Mononuclear cell (primary cell): ENCODE results near the gene ESR2. TPM values are rescaled to one million over a fixed set of nuclear protein-coding genes. Genes with fewer than 3 reads are reported as not detected.
"Not testable (repeated sequence)": the region's sequence is repeated elsewhere in the genome, so short reads cannot be mapped to it uniquely, and the experiment has no call there.

Source experiments
- H3K27me3 ChIP-seq: 2 replicates; pipeline ENCODE4 v1.6.0; 2011; ENCODE audit warnings: low read length, control low read depth; ENCODE audit not compliant: insufficient read depth
- H3K4me1 ChIP-seq: 2 replicates; pipeline ENCODE4 v1.5.1; 2011; ENCODE audit warnings: mild to moderate bottlenecking, low read length, control low read depth; ENCODE audit not compliant: insufficient read depth
- H3K4me3 ChIP-seq: 2 replicates; pipeline ENCODE4 v1.5.1; 2011; ENCODE audit warnings: mild to moderate bottlenecking, low read length, moderate library complexity
- H3K9me3 ChIP-seq: 2 replicates; pipeline ENCODE4 v1.5.1; 2011; ENCODE audit warnings: low read depth, mild to moderate bottlenecking, control low read depth, low read length
- total RNA-seq: library from RNA; depleted of rRNA; stranded (reverse); fragments of >200 nt; gene quantifications from one replicate; pipeline ENCODE4 v1.2.3, GENCODE V29; 2012

The ESR2 gene
- total RNA-seq, 1 donor, result 1.3 TPM

GRCh38 chr14:64059454-64060198 lies 234.5 kb downstream of the ESR2 start:
- Histone ChIP-seq H3K9me3 (no peaks in the 10 kb centered on the region), H3K27me3 (no peaks in the 10 kb centered on the region), H3K4me3 (no peak overlapping the region), H3K4me1 (no peaks in the 10 kb centered on the region)

- Histone ChIP-seq H3K4me3 (no peak overlapping the region), H3K27me3 (no peaks in the 10 kb centered on the region), H3K4me1 (no peaks in the 10 kb centered on the region), H3K9me3 (no peaks in the 10 kb centered on the region)
Measured at GRCh38 chr14:64053694-64054669, 240.2 kb downstream of the ESR2 start.

- no peaks in the 10 kb centered on the region for H3K27me3 ChIP-seq
- H3K9me3 ChIP-seq, result no peaks in the 10 kb centered on the region
- no peak overlapping the region for H3K4me3 ChIP-seq
- no peaks in the 10 kb centered on the region for H3K4me1 ChIP-seq
Measured at GRCh38 chr14:64049616-64050381, 244.4 kb downstream of the ESR2 start.

GRCh38 chr14:64045091-64045490 lies 249.1 kb downstream of the ESR2 start:
- H3K9me3 ChIP-seq, result no peaks in the 10 kb centered on the region
- H3K4me3 ChIP-seq, result no peak overlapping the region
- no peaks in the 10 kb centered on the region for H3K27me3 ChIP-seq
- no peaks in the 10 kb centered on the region for H3K4me1 ChIP-seq

- H3K4me1 ChIP-seq, H3K27me3 ChIP-seq, H3K4me3 ChIP-seq, H3K9me3 ChIP-seq: not testable (repeated sequence)
Measured at GRCh38 chr14:64043296-64043695, 250.9 kb downstream of the ESR2 start.

GRCh38 chr14:64040044-64040443 lies 254.1 kb downstream of the ESR2 start:
- no peak overlapping the region for H3K4me3 ChIP-seq
- no peaks in the 10 kb centered on the region for H3K27me3 ChIP-seq
- no peaks in the 10 kb centered on the region for H3K4me1 ChIP-seq
- H3K9me3 ChIP-seq, result no peaks in the 10 kb centered on the region

- Histone ChIP-seq H3K4me3 (no peak overlapping the region), H3K4me1 (no peaks in the 10 kb centered on the region), H3K9me3 (no peaks in the 10 kb centered on the region), H3K27me3 (no peaks in the 10 kb centered on the region)
Measured at GRCh38 chr14:64038841-64039542, 255.2 kb downstream of the ESR2 start.

- not testable (repeated sequence) for H3K4me1 ChIP-seq, H3K4me3 ChIP-seq, H3K9me3 ChIP-seq, H3K27me3 ChIP-seq
Measured at GRCh38 chr14:64037869-64038745, 256.1 kb downstream of the ESR2 start.

- no peaks in the 10 kb centered on the region for H3K9me3 ChIP-seq
- no peak overlapping the region for H3K4me3 ChIP-seq
- no peaks in the 10 kb centered on the region for H3K4me1 ChIP-seq
- H3K27me3 ChIP-seq, result no peaks in the 10 kb centered on the region
Measured at GRCh38 chr14:64035143-64035542, 259.0 kb downstream of the ESR2 start.

Other genes starting within 250 kb of the ESR2 start
- gene MTHFD1, start 94.0 kb upstream of the ESR2 start, total RNA-seq, result 9.0 TPM
- gene AKAP5, start 171.1 kb upstream of the ESR2 start, total RNA-seq, result 2.3 TPM
- 30.3 TPM for gene ZBTB25, start 209.5 kb upstream of the ESR2 start, total RNA-seq
- gene ZBTB1, start 210.4 kb upstream of the ESR2 start, total RNA-seq, result 198 TPM
- 2.7 TPM for gene HSPA2, start 246.4 kb upstream of the ESR2 start, total RNA-seq